Mononuclear cell (primary cell): ENCODE results near the gene SPATS2. TPM values are rescaled to one million over a fixed set of nuclear protein-coding genes. Genes with fewer than 3 reads are reported as not detected.

ENCODE experiments used
- H3K27me3 ChIP-seq: 2 replicates; pipeline ENCODE4 v1.6.0; 2011; ENCODE audit warnings: low read length, control low read depth; ENCODE audit not compliant: insufficient read depth
- H3K4me1 ChIP-seq: 2 replicates; pipeline ENCODE4 v1.5.1; 2011; ENCODE audit warnings: mild to moderate bottlenecking, low read length, control low read depth; ENCODE audit not compliant: insufficient read depth
- H3K4me3 ChIP-seq: 2 replicates; pipeline ENCODE4 v1.5.1; 2011; ENCODE audit warnings: mild to moderate bottlenecking, low read length, moderate library complexity
- H3K9me3 ChIP-seq: 2 replicates; pipeline ENCODE4 v1.5.1; 2011; ENCODE audit warnings: low read depth, mild to moderate bottlenecking, control low read depth, low read length
- total RNA-seq: library from RNA; depleted of rRNA; stranded (reverse); fragments of >200 nt; gene quantifications from one replicate; pipeline ENCODE4 v1.2.3, GENCODE V29; 2012

Gene SPATS2
- total RNA-seq, 1 donor, result 5.2 TPM

DNA sequence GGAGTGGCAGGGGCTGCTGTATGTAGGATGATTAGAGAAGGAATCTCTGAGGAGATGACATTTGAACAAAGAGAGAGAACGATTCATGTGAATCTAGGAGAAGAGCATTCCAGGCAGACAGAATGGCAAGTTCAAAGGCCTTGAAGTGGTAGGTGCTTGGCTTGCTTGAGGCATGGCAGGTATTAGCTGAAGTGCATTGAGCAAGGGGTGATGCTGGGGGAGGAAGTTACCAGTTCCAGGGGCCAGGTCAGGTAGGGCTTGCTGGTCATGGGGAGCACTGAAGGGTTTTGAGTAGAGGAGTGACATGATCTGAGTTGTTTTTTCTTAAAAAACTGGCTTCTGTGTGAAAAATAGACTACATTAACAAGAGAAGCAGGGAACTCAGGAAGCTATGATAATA is 71.8 kb downstream of the SPATS2 start:
- H3K4me3 ChIP-seq, result no peak overlapping the region
- no peaks in the 10 kb centered on the region for H3K4me1 ChIP-seq
- H3K9me3 ChIP-seq, result no peaks in the 10 kb centered on the region
- H3K27me3 ChIP-seq, result no peaks in the 10 kb centered on the region

GRCh38 chr12:49440035-49440434 is 72.8 kb downstream of the SPATS2 start:
- Histone ChIP-seq H3K9me3 (no peaks in the 10 kb centered on the region), H3K27me3 (no peaks in the 10 kb centered on the region), H3K4me1 (no peaks in the 10 kb centered on the region), H3K4me3 (no peak overlapping the region)

- Histone ChIP-seq H3K4me3 (no peak overlapping the region), H3K4me1 (no peaks in the 10 kb centered on the region), H3K9me3 (no peaks in the 10 kb centered on the region), H3K27me3 (no peaks in the 10 kb centered on the region)
Measured at GRCh38 chr12:49442915-49443314, 75.7 kb downstream of the SPATS2 start.

GRCh38 chr12:49446571-49446970 is 79.3 kb downstream of the SPATS2 start:
- Histone ChIP-seq H3K4me1 (no peaks in the 10 kb centered on the region), H3K27me3 (no peaks in the 10 kb centered on the region), H3K4me3 (no peak overlapping the region), H3K9me3 (no peaks in the 10 kb centered on the region)

- Histone ChIP-seq H3K4me1 (no peaks in the 10 kb centered on the region), H3K27me3 (no peaks in the 10 kb centered on the region), H3K4me3 (no peak overlapping the region), H3K9me3 (no peaks in the 10 kb centered on the region)
Measured at GRCh38 chr12:49448858-49449257, 81.6 kb downstream of the SPATS2 start.

GRCh38 chr12:49451468-49452259 is 84.4 kb downstream of the SPATS2 start:
- no peaks in the 10 kb centered on the region for H3K27me3 ChIP-seq

GRCh38 chr12:49455501-49455900 is 88.2 kb downstream of the SPATS2 start:
- Histone ChIP-seq H3K27me3 (no peaks in the 10 kb centered on the region), H3K4me3 (no peak overlapping the region), H3K4me1 (no peaks in the 10 kb centered on the region), H3K9me3 (no peaks in the 10 kb centered on the region)

More at GRCh38 chr12:49451468-49452259, 84.4 kb downstream of the SPATS2 start:
- Histone ChIP-seq H3K9me3 (no peaks in the 10 kb centered on the region), H3K4me3 (no peak overlapping the region), H3K4me1 (no peaks in the 10 kb centered on the region)

- no peaks in the 10 kb centered on the region for H3K27me3 ChIP-seq
- H3K4me3 ChIP-seq, result no peak overlapping the region
- no peaks in the 10 kb centered on the region for H3K9me3 ChIP-seq
- H3K4me1 ChIP-seq, result no peaks in the 10 kb centered on the region
Measured at GRCh38 chr12:49456131-49456679, 88.9 kb downstream of the SPATS2 start.

GRCh38 chr12:49458816-49459215 is 91.6 kb downstream of the SPATS2 start:
- Histone ChIP-seq H3K4me1 (no peaks in the 10 kb centered on the region), H3K27me3 (no peaks in the 10 kb centered on the region), H3K9me3 (no peaks in the 10 kb centered on the region), H3K4me3 (no peak overlapping the region)

DNA sequence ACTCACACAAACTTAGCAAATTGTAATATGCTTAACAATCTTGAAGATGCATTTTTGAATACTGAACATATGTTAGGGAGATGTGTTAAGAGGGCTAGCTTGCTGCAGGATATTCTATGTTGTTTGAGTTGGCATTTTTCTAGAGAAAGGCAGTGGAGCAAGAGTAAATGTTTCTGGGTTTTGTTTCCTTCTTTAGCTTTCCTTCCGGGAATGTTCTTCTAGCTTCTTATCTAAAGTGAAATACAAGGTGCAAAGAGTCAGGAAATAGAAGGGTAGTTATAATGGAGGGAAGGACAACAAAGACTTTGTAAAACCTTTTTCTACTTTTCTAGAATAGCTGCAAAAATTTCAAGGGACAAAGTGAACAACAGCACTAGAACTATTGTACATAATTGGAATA is 94.0 kb downstream of the SPATS2 start:
- Histone ChIP-seq H3K4me3 (no peak overlapping the region), H3K9me3 (no peaks in the 10 kb centered on the region), H3K27me3 (no peaks in the 10 kb centered on the region), H3K4me1 (no peaks in the 10 kb centered on the region)

GRCh38 chr12:49462083-49462744 is 95.0 kb downstream of the SPATS2 start:
- Histone ChIP-seq H3K4me1 (no peaks in the 10 kb centered on the region), H3K4me3 (no peak overlapping the region)

GRCh38 chr12:49465132-49465531 is 97.9 kb downstream of the SPATS2 start:
- Histone ChIP-seq H3K4me3 (no peak overlapping the region), H3K27me3 (no peaks in the 10 kb centered on the region), H3K4me1 (no peaks in the 10 kb centered on the region), H3K9me3 (no peaks in the 10 kb centered on the region)

More at GRCh38 chr12:49462083-49462744, 95.0 kb downstream of the SPATS2 start:
- Histone ChIP-seq H3K27me3 (no peaks in the 10 kb centered on the region), H3K9me3 (no peaks in the 10 kb centered on the region)

GRCh38 chr12:49470986-49471385 is 103.7 kb downstream of the SPATS2 start:
- H3K9me3 ChIP-seq, result no peaks in the 10 kb centered on the region

DNA sequence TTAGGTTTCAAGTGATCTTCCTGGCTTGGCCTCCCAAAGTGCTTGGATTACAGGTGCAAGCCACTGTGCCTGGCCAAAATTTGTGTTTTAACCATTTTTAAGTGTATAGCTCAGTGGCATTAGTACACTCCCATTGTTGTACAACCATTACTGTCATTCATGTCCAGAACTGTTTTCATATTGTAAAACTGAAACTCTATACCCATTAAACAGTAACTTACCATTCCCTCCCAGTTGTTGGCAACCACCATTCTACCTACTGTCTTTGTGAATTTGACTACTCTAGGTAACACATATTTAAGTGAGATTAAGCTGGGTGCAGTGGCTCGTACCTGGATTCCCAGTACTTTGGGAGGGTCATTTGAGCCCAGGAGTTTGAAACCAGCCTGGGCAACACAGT is 104.3 kb downstream of the SPATS2 start:
- H3K4me1 ChIP-seq, result no peaks in the 10 kb centered on the region
- H3K9me3 ChIP-seq, result no peaks in the 10 kb centered on the region
- H3K27me3 ChIP-seq, result no peaks in the 10 kb centered on the region
- H3K4me3 ChIP-seq, result no peak overlapping the region

More at GRCh38 chr12:49470986-49471385, 103.7 kb downstream of the SPATS2 start:
- Histone ChIP-seq H3K4me1 (no peaks in the 10 kb centered on the region), H3K4me3 (no peak overlapping the region), H3K27me3 (no peaks in the 10 kb centered on the region)

GRCh38 chr12:49476091-49476490 is 108.8 kb downstream of the SPATS2 start:
- Histone ChIP-seq H3K27me3 (no peaks in the 10 kb centered on the region), H3K9me3 (no peaks in the 10 kb centered on the region), H3K4me1 (no peaks in the 10 kb centered on the region), H3K4me3 (no peak overlapping the region)
